Endothelial cell (in vitro differentiated cells): Measurements from ENCODE around the gene PRKCH. TPM values are rescaled to one million over a fixed set of nuclear protein-coding genes. Genes with fewer than 3 reads are reported as not detected.

Source experiments
- DNase-seq: peaks from one replicate; pipeline ENCODE4 v3.0.0; 2021; ENCODE audit warnings: low spot score
- H3K27ac Mint-ChIP-seq: one replicate; pipeline ENCODE4 v1.8.0; 2021; ENCODE audit warnings: mixed read lengths, inconsistent platforms; ENCODE audit not compliant: unreplicated experiment
- H3K27me3 Mint-ChIP-seq: one replicate; pipeline ENCODE4 v1.8.0; 2021; ENCODE audit warnings: mild to moderate bottlenecking, moderate library complexity, mixed read lengths, inconsistent platforms; ENCODE audit not compliant: unreplicated experiment
- H3K36me3 Mint-ChIP-seq: one replicate; pipeline ENCODE4 v1.8.0; 2021; ENCODE audit warnings: mild to moderate bottlenecking, low read depth, mixed read lengths, inconsistent platforms; ENCODE audit not compliant: unreplicated experiment
- H3K4me1 Mint-ChIP-seq: one replicate; pipeline ENCODE4 v1.8.0; 2021; ENCODE audit warnings: mild to moderate bottlenecking, mixed read lengths, inconsistent platforms; ENCODE audit not compliant: unreplicated experiment
- H3K4me3 Mint-ChIP-seq: one replicate; pipeline ENCODE4 v1.8.0; 2021; ENCODE audit warnings: mild to moderate bottlenecking, mixed read lengths, inconsistent platforms; ENCODE audit not compliant: unreplicated experiment
- H3K9me3 Mint-ChIP-seq: one replicate; pipeline ENCODE4 v1.8.0; 2021; ENCODE audit warnings: mixed read lengths, inconsistent platforms; ENCODE audit not compliant: unreplicated experiment
- total RNA-seq: library from RNA; stranded (reverse); fragmentation: NEBNext Ultra II Directional; extraction: Animal tissue kit (Norgen Biotek cat#: 25700); gene quantifications from one replicate; pipeline ENCODE4 v1.2.1, GENCODE V29; 2021; ENCODE audit not compliant: unreplicated experiment
- TF ChIP-seq, protein P1 (sequence below): fragments of 200-600 bp; sonication (generic); IDR thresholded peaks from one replicate; pipeline ENCODE4 v1.5.0; 2021; ENCODE audit warnings: antibody characterized with exemption; ENCODE audit not compliant: unreplicated experiment

PRKCH gene
- total RNA-seq, 1 donor from 2014 or later, result 42.5 TPM

- Mint-ChIP-seq H3K36me3 (no peaks in the 10 kb centered on the region), H3K4me3 (no peak overlapping the region), H3K27ac (no peak overlapping the region), H3K4me1 (peaks cover 14% of the 10 kb centered on the region), H3K9me3 (no peaks in the 10 kb centered on the region), H3K27me3 (peaks cover 5% of the 10 kb centered on the region)
- DNase-seq, result no peak
- TF ChIP-seq, protein P1, sequence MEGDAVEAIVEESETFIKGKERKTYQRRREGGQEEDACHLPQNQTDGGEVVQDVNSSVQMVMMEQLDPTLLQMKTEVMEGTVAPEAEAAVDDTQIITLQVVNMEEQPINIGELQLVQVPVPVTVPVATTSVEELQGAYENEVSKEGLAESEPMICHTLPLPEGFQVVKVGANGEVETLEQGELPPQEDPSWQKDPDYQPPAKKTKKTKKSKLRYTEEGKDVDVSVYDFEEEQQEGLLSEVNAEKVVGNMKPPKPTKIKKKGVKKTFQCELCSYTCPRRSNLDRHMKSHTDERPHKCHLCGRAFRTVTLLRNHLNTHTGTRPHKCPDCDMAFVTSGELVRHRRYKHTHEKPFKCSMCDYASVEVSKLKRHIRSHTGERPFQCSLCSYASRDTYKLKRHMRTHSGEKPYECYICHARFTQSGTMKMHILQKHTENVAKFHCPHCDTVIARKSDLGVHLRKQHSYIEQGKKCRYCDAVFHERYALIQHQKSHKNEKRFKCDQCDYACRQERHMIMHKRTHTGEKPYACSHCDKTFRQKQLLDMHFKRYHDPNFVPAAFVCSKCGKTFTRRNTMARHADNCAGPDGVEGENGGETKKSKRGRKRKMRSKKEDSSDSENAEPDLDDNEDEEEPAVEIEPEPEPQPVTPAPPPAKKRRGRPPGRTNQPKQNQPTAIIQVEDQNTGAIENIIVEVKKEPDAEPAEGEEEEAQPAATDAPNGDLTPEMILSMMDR, result no peak
These were observed 64.9 kb downstream of the PRKCH start for GRCh38 chr14:61386173-61386772.

GRCh38 chr14:61387076-61387475, 65.7 kb downstream of the PRKCH start:
- Mint-ChIP-seq H3K9me3 (no peaks in the 10 kb centered on the region), H3K27me3 (peaks cover 5% of the 10 kb centered on the region), H3K4me3 (no peak overlapping the region), H3K4me1 (peaks cover 14% of the 10 kb centered on the region), H3K27ac (no peak overlapping the region), H3K36me3 (no peaks in the 10 kb centered on the region)
- no peak for DNase-seq
- TF ChIP-seq, protein P1, result no peak

GRCh38 chr14:61388173-61388975, 67.0 kb downstream of the PRKCH start:
- Mint-ChIP-seq H3K27ac (no peak overlapping the region), H3K27me3 (peaks cover 5% of the 10 kb centered on the region), H3K4me1 (peaks cover 14% of the 10 kb centered on the region), H3K9me3 (no peaks in the 10 kb centered on the region), H3K4me3 (no peak overlapping the region), H3K36me3 (no peaks in the 10 kb centered on the region)
- DNase-seq, result no peak
- TF ChIP-seq, protein P1, result no peak

- no peaks in the 10 kb centered on the region for H3K9me3 Mint-ChIP-seq
- no peak overlapping the region for H3K27ac Mint-ChIP-seq
- H3K36me3 Mint-ChIP-seq, result no peaks in the 10 kb centered on the region
- TF ChIP-seq, protein P1, result no peak
- no peak overlapping the region for H3K4me3 Mint-ChIP-seq
- H3K27me3 Mint-ChIP-seq, result no peaks in the 10 kb centered on the region
- peaks cover 10% of the 10 kb centered on the region for H3K4me1 Mint-ChIP-seq
- no peak for DNase-seq
These were observed 67.7 kb downstream of the PRKCH start for GRCh38 chr14:61388976-61389576.

GRCh38 chr14:61391119-61391518, 69.7 kb downstream of the PRKCH start:
- Mint-ChIP-seq H3K4me3 (no peak overlapping the region), H3K9me3 (no peaks in the 10 kb centered on the region)

More at GRCh38 chr14:61391119-61391518, 69.7 kb downstream of the PRKCH start:
- Mint-ChIP-seq H3K36me3 (no peaks in the 10 kb centered on the region), H3K27ac (no peak overlapping the region), H3K27me3 (no peaks in the 10 kb centered on the region), H3K4me1 (peaks cover 10% of the 10 kb centered on the region)
- TF ChIP-seq, protein P1, result no peak
- DNase-seq, result no peak
